ENCODE data around the gene PSTK. TPM values are rescaled to one million over a fixed set of nuclear protein-coding genes. Genes with fewer than 3 reads are reported as not detected.

PSTK gene
- total RNA-seq: 1 to 10 TPM; 3.0 to 6.9 (median 4.0) TPM
- long read RNA-seq, partial matches to known transcripts: 0 of 2 reads
- long read RNA-seq, other reads (novel, unspliced or antisense): 1 of 2 reads

- Histone ChIP-seq H3K4me1 (peaks cover 0 to 35% (median 12%) of the 10 kb centered on the region in 4 donors), H3K36me3 (no peaks in the 10 kb centered on the region), H3K4me3 (peak within 1 kb of the TSS; percentile 57 to 80 (median 72)), H3K9me3 (no peaks in the 10 kb centered on the region), H3K27ac (peak within 1 kb of the TSS; percentile 82 to 95 (median 95)), H3K27me3 (no peaks in the 10 kb centered on the region)
- DNase-seq (peak; percentile 93 to 95 (median 93)), ATAC-seq (peak; percentile 94 to 98 (median 95))
- TF ChIP-seq POLR2A (IDR thresholded peaks at IDR 0.05) (peak; percentile 77), CTCF (IDR thresholded peaks at IDR 0.05) (peak; percentile 89 to 98 (median 92))
- intact Hi-C loops (cut with DNase I): no loop called here
- WGBS (ENCODE audit: insufficient coverage, low coverage, low lambda C conversion rate, missing lambda C conversion rate): 0% methylated on average over 7 of the region's 73 CpGs
Measured at GRCh38 chr10:122980209-122981065, at the start of gene PSTK. Gene PSTK (plus strand): TSS chr10:122980401. CDS start chr10:122980480, 79 bp downstream.

GRCh38 chr10:122931088-122931906, 48.9 kb upstream of the PSTK start:
- TF ChIP-seq POLR2A (IDR thresholded peaks at IDR 0.05) (no peak), CTCF (IDR thresholded peaks at IDR 0.05) (no peak)

GRCh38 chr10:122939133-122939855, 40.9 kb upstream of the PSTK start:
- WGBS (ENCODE audit: insufficient coverage, low coverage, low lambda C conversion rate, missing lambda C conversion rate): 100% methylated on average over 1 of the region's 1 CpG
- Histone ChIP-seq H3K4me3 (no peak overlapping the region), H3K36me3 (peaks cover 0 to 18% (median 11%) of the 10 kb centered on the region in 4 donors), H3K9me3 (no peaks in the 10 kb centered on the region), H3K27me3 (no peaks in the 10 kb centered on the region), H3K4me1 (no peaks in the 10 kb centered on the region), H3K27ac (no peak overlapping the region)
- ATAC-seq (no peak), DNase-seq (no peak)
- no peak for TF ChIP-seq CTCF (IDR thresholded peaks at IDR 0.05)
- intact Hi-C loops (cut with DNase I): no loop called here

More at GRCh38 chr10:122931088-122931906, 48.9 kb upstream of the PSTK start:
- ATAC-seq (peak in 1 of 4 donors; percentile 58), DNase-seq (no peak)
- Histone ChIP-seq H3K4me3 (no peak overlapping the region), H3K36me3 (peaks cover 0 to 2% (median 0%) of the 10 kb centered on the region in 4 donors), H3K27me3 (no peaks in the 10 kb centered on the region), H3K27ac (no peak overlapping the region), H3K9me3 (no peaks in the 10 kb centered on the region), H3K4me1 (no peaks in the 10 kb centered on the region)
- intact Hi-C loops (cut with DNase I): no loop called here
- 57% methylated on average over 6 of the region's 6 CpGs for WGBS (ENCODE audit: insufficient coverage, low coverage, low lambda C conversion rate, missing lambda C conversion rate)

- intact Hi-C loops (cut with DNase I): no loop called here
- Histone ChIP-seq H3K27me3 (no peaks in the 10 kb centered on the region), H3K4me3 (no peak overlapping the region), H3K4me1 (no peaks in the 10 kb centered on the region), H3K9me3 (no peaks in the 10 kb centered on the region), H3K27ac (no peak overlapping the region), H3K36me3 (peaks cover 0 to 18% (median 11%) of the 10 kb centered on the region in 4 donors)
- ATAC-seq (no peak), DNase-seq (no peak)
- 57% methylated on average over 1 of the region's 1 CpG for WGBS (ENCODE audit: insufficient coverage, low coverage, low lambda C conversion rate, missing lambda C conversion rate)
- TF ChIP-seq CTCF (IDR thresholded peaks at IDR 0.05) (no peak), POLR2A (IDR thresholded peaks at IDR 0.05) (no peak)
Measured at GRCh38 chr10:122939856-122940543, 40.2 kb upstream of the PSTK start.

Measured in right lobe of liver (tissue), 6 donors.